ENCODE data around the gene IPPK.

DNA sequence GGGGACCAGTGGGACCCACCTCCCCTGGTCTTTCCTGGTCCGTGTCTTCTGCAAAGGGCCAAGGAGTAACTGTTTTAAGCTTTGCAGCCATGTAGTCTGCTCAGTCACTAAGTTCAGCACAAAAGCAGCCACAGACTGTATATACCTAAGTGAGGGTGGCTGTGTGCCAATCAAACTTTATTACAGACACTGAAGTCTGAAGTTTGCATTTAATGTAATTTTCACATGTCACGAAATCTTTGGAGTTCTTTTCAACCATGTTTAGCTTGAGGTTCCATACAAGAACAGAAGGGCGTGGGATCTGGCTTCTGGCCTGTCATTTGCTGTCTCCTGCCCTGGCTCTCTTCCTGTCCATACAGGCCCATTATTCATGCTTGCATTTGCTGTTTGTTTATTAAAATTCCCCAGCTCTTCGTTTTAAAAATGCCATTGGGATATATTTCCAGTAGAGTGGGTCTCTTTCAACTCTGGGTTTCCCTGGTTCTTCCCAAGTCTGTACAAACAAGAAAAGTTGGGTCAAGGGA is 69.9 kb downstream of the IPPK start:
- TF ChIP-seq, protein P1, sequence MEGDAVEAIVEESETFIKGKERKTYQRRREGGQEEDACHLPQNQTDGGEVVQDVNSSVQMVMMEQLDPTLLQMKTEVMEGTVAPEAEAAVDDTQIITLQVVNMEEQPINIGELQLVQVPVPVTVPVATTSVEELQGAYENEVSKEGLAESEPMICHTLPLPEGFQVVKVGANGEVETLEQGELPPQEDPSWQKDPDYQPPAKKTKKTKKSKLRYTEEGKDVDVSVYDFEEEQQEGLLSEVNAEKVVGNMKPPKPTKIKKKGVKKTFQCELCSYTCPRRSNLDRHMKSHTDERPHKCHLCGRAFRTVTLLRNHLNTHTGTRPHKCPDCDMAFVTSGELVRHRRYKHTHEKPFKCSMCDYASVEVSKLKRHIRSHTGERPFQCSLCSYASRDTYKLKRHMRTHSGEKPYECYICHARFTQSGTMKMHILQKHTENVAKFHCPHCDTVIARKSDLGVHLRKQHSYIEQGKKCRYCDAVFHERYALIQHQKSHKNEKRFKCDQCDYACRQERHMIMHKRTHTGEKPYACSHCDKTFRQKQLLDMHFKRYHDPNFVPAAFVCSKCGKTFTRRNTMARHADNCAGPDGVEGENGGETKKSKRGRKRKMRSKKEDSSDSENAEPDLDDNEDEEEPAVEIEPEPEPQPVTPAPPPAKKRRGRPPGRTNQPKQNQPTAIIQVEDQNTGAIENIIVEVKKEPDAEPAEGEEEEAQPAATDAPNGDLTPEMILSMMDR (IDR thresholded peaks at IDR 0.05; ENCODE audit: low read depth, low read length, poor library complexity, severe bottlenecking), result no peak
- TF ChIP-seq EZH2phosphoT487 (IDR thresholded peaks at IDR 0.05; ENCODE audit: borderline replicate concordance, low read length), result no peak

All from DOHH2 (cell line).